Hematopoietic multipotent progenitor cell treated with erythropoietin and hydrocortisone succinate and interleukin-3 and kit ligand, for 17 days (in vitro differentiated cells): ENCODE data around the gene PDGFA.

Experiments
- DNase-seq: peaks from one replicate; pipeline ENCODE4 v3.0.0-alpha.2; 2015; ENCODE audit warnings: low spot score

Gene PDGFA

GRCh38 chr7:472640-472957 is 47.0 kb downstream of the PDGFA start:
- no peak for DNase-seq

DNA sequence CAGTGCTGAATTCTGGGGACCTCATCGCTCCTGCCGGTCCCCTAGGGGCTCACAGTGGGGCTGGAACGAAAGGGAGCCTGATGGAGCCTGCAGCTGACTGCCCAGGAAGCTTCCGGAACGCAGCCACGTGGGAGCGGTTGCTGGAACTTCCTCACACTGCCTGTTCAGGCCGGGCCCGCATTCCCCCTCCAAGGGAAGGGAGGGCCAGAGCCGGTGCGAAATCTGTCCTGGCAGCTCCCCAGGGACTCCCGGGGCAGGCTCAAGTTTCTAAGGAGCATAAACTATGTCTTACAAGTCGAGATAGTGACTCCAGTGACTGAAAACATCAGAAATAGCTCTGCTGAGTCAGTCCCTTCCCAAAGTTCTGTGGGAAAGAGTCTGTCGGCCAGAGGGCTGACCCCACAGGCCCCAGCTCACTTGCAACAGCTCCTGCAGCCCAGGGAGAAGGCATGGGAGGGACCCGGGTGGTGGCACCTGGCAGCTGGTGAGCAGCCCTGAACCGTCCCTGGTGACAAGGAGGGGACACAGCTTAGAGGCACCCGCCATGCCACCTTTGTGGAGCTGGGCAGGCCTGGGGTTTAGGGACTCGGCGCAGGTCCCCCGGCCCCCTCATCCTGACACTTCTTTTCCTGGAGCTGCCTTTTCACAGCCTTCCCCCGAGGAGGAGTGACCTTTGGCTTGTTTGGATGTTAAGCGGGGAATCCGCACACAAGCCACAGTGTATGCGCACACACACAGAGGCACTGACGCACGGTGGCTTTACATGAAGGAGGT is 47.6 kb downstream of the PDGFA start:
- no peak for DNase-seq

DNA sequence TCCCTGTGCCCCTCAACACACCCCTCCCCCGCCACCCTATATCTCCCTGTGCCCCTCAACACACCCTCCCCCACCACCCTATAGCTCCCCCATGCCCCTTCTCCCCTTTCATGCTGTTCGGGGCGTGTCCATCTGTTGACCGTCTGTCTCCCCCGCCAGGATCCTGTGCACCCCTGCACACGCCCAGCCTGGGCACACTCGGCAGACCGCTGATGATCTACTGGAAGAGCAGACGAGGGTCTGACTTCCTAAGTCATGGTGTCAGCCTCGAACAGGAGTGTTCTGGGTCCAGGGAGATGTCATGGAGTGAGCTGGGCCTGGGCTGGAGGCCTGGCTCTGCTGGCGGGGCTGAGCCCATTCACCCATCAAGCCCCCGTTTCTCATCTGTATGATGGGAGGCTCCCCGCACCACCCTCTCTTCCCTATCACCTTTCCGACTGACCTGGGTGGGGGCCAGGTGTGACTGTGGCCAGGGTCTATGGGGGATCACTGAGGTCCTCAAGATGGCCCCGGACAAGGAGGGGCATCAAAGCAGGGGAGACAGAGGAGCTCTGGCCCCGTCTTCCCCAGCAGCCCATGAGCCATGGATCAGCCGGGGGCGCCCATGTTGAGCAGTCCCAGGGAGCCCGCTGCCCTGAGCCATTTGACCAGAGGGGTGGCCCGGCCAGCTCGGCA is 48.3 kb downstream of the PDGFA start:
- DNase-seq: no peak

DNA sequence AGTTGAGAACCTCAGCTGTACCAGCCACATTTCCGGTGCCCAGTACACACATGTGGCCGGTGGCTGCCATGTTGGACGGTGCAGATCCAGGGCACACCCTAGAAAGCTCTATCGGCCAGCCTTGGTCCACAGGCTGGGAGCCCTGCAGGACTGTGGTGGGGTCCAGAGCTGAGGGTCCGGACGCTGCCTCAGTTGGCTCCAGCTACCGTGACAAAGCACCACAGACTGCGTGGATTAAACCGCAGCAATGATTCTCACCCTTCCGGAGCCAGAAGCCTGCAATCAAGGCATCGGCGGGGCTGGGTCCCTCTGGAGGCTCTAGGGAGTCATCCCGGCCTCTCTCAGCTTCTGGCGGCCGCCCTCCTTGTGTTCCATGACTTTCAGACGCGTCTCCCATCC is 50.1 kb downstream of the PDGFA start:
- no peak for DNase-seq

DNA sequence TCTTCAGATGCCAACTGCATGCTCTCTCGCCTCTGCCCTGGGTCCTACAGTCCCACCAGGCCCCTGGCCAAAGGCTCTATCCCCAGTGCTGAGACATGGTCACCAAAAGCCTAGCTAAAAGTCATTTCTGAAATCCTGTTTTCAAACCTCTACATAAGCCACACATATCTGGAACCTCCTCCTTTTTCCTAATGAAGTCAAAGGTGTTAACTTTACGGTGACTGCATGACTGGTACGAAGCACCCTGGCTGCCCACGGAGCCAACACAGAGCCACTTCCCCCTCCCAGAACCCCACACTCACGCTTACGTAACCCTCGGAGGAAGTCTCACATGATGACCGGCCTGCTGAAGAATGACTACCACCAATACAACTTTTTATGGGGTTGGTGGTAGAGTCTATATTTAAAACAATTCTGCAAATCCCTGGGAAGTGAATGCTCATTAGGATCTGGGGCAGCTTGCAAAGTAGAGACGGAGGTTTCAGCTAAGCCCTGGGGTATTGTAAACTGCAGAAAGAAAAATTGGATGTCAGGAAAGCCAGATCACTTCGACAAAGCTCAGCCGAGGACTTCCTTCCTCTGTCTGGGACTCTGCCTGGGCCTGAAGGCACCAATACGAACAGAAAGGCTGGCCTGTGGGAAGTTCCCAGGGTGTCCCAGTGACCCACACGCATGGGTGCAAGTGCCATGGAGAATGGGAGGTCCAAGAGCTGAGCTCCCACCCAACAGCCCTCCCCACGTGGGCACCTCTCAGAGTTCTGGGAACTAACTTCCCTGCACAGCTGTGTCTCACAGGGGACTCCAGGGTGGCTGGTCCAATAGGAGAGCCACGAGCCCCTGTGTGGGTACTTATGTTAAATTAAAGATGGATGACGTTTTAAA is 50.7 kb downstream of the PDGFA start:
- DNase-seq: no peak

DNA sequence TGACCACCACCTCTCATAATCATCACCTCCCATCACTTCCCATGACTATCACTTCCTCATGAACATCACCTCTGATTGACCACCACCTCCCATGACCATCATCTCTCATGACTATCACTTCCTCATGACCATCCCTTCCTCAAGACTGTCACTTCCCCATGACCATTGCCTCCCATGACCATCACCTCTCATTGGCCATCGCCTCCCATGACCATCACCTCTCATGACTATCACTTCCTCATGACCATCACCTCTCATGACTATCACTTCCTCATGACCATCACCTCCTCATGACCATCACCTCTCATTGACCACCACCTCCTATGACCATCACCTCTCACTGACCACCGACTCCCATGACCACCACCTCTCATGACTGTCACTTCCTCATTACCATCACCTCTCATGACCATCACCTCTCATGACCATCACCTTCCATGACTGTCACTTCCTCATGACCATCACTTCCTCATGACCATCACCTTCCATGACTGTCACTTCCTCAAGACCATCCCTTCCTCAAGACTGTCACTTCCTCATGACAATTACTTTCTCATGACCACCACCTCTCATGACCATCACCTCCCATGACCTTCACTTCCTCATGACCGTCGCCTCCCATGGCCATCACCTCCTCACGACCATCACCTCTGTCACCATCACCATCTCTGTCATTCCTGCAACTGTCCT is 51.6 kb downstream of the PDGFA start:
- no peak for DNase-seq

GRCh38 chr7:467393-467828 is 52.2 kb downstream of the PDGFA start:
- no peak for DNase-seq

DNA sequence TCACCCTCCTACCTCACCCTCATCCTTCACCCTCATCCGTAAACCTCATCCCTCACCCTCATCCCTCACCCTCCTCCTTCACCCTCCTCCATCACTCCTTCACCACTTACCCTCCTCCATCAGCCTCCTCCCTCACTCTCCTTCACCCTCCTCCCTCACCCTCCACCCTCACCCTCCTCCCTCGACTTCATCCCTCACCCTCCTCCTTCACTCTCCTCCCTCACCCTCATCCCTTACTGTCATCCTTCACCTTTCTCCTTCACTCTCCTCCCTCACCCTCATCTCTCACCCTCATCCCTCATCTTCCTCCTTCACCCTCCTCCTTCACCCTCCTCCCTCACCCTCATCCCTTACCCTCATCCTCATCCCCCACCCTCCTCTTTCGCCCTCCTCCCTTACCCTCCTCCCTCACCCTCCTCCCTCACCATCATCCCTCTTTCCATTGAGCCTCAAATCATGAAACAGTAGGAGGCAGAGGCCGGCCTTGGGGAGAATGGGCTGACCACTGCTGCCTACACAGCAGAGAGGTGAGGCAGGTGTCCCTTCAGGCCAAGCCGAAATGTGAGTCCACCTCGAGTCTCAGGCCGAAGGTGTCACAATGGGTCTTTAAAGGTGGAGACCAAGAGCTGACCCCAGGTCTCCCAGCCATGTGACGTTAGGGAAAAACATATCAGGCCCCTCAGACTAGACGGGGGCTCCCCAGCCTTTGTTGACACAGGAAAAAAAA is 53.0 kb downstream of the PDGFA start:
- DNase-seq: no peak

- no peak for DNase-seq
These were observed 53.8 kb downstream of the PDGFA start for GRCh38 chr7:465710-466400.

GRCh38 chr7:464454-465401 is 54.9 kb downstream of the PDGFA start:
- DNase-seq: no peak

DNA sequence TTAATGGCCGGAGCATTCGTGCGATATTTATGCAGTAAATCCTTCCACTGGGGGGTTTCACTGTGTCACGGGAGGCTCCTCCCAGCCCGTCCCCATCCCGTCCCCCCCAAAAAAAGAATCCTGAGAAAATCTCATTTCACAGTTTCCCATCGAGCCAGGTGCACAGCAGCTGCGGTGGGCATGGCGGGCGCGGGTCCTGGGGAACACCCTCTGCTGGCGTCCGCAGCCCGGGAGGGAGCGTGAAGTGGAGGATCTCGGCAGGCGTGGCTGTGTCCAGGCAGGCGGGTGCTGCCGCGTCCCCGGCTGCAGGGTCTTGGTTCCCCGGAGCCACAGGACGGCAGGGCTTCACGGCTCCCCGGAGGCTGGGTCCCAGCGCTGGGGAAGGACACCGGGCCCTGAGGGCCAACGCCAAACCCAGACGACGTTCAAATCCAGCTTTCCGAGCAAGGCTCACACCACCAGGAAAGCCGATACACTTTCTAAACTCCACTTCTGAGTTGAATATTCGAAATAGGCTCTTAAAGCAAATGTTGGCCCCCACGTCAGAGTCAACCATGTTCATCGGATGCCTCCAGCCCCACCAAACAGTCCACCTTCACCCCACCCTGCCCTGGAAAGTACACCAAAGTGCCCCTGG is 55.7 kb downstream of the PDGFA start:
- DNase-seq: no peak

GRCh38 chr7:463362-463781 is 56.3 kb downstream of the PDGFA start:
- no peak for DNase-seq

DNA sequence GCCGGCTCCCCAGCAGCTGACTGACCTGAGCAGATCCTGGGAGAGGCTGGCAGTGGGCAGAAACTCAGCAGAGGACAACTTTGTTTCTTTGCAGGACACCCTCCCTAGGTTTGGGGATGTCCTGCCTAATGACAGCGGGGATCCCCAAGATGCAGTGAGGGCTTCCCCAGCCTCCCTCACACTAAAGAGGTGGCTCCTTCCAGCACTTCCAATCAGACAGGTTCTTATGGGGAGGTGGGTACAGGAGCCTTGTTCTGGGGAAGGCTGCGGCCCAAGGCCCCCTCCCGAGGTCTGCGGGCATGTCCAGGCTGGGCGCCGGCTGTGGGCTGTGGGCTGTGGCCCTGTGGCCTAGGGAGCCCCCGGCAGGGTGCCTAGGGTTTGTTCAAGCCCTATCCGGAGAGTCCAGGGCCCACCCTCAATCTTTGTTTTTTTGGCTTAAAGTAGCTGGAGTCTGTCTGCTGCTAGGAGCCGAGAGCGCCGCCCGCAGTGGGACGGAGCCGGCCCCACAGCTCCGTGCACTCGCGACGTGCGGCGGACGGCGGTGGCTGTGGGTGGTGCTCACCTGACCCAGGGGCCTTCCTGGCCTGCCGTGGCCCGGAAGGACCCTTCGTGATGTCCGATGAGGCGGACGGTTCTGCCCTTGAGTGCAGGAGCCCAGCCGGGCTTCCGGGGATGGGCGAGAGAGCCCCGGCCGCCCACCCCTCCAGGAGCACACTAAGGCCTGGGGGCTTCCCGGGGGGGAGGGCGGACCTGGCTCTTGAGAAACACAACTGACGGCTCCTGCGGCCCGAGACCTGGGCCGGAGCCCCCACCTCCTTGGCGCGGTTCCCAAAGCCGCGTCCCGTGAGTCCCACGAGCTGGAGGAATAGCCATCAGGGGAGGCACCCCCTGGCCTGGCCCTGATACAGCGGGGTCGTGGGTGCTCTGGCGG is 57.2 kb downstream of the PDGFA start:
- no peak for DNase-seq

- no peak for DNase-seq
These were observed 58.0 kb downstream of the PDGFA start for GRCh38 chr7:461453-462172.

- DNase-seq: no peak
These were observed 58.6 kb downstream of the PDGFA start for GRCh38 chr7:461117-461452.

DNA sequence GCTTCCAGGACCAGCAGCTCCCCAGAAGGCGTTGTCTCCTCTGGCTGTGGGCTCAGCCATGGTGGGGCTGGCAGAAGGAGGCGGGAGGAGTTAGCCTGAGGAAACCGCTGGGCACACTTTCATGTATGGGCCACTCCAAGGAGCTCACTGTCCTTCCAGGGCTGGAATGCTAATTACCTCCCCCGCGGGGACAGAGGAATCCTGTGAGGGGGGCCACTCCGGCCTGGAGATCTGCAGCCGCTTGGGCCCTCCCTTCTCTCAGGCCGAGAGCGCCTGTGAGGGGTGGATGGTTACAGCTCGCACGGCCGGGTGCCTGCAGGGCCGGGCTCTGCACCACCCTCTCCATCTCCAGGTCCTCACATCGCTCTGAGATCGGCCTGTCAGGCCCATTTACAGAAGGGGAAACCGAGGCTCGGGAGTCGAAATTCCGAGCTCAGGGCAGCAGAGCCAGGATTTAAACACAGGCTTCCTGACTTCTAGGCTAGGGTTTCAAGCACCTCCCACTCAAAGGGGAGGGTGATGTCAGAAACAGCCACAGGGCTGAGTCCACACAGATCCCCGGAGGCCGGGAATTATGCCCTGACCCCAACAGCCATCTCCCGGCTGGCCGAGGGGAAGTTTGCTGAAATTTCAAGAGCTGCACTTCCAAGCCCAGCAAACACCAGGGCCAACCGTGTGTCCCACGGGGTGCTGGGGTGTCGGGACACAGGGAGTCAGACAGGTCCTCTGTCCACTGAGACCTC is 59.1 kb downstream of the PDGFA start:
- DNase-seq: no peak
